NB4 (cell line): ENCODE data around the gene MADD.

Experiments
- CTCF ChIP-seq: IDR thresholded peaks from one replicate; pipeline ENCODE4 v1.5.1; 2012; ENCODE audit warnings: low read depth, low read length
- POLR2A ChIP-seq: IDR thresholded peaks from 2 replicates; pipeline ENCODE4 v1.6.1; 2011; ENCODE audit warnings: mild to moderate bottlenecking; ENCODE audit not compliant: insufficient read length; ENCODE audit errors: extremely low read depth
- TF ChIP-seq, protein P1 (sequence below): IDR thresholded peaks from 2 replicates; pipeline ENCODE4 v1.6.1; 2011; ENCODE audit warnings: low read depth, low read length

- TF ChIP-seq POLR2A, result no peak
- TF ChIP-seq CTCF, result no peak
- TF ChIP-seq, protein P1, sequence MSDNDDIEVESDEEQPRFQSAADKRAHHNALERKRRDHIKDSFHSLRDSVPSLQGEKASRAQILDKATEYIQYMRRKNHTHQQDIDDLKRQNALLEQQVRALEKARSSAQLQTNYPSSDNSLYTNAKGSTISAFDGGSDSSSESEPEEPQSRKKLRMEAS, result no peak
These were observed 107.7 kb downstream of the MADD start for GRCh38 chr11:47377571-47378009.
